Measurements from ENCODE around the gene SSTR4. TPM values are rescaled to one million over a fixed set of nuclear protein-coding genes. Genes with fewer than 3 reads are reported as not detected.

SSTR4 gene
- total RNA-seq, 1 donor from 2014 or later, result not detected

GRCh38 chr20:23065266-23066201, 30.4 kb downstream of the SSTR4 start:
- peaks cover 13% of the 10 kb centered on the region for H3K27me3 Mint-ChIP-seq (ENCODE audit: low read depth)
- no peak overlapping the region for H3K4me3 Mint-ChIP-seq (ENCODE audit: low read depth)
- no peaks in the 10 kb centered on the region for H3K36me3 Mint-ChIP-seq (ENCODE audit: low read depth)
- intact Hi-C loops (cut with micrococcal nuclease), result no loop called here
- H3K9me3 Mint-ChIP-seq, result no peaks in the 10 kb centered on the region
- no peak overlapping the region for H3K27ac Mint-ChIP-seq
- no peaks in the 10 kb centered on the region for H3K4me1 Mint-ChIP-seq (ENCODE audit: low read depth)
- DNase-seq (ENCODE audit: low spot score), result no peak

GRCh38 chr20:23066772-23067171, 31.7 kb downstream of the SSTR4 start:
- no peak for DNase-seq (ENCODE audit: low spot score)
- Mint-ChIP-seq H3K9me3 (no peaks in the 10 kb centered on the region), H3K4me1 (ENCODE audit: low read depth) (no peaks in the 10 kb centered on the region), H3K27ac (no peak overlapping the region), H3K36me3 (ENCODE audit: low read depth) (no peaks in the 10 kb centered on the region), H3K27me3 (ENCODE audit: low read depth) (peaks cover 11% of the 10 kb centered on the region), H3K4me3 (ENCODE audit: low read depth) (no peak overlapping the region)
- intact Hi-C loops (cut with micrococcal nuclease), result no loop called here

- no peak overlapping the region for H3K27ac Mint-ChIP-seq
- H3K36me3 Mint-ChIP-seq (ENCODE audit: low read depth), result no peaks in the 10 kb centered on the region
- intact Hi-C loops (cut with micrococcal nuclease), result no loop called here
- DNase-seq (ENCODE audit: low spot score), result no peak
- H3K9me3 Mint-ChIP-seq, result no peaks in the 10 kb centered on the region
- peaks cover 9% of the 10 kb centered on the region for H3K27me3 Mint-ChIP-seq (ENCODE audit: low read depth)
- H3K4me1 Mint-ChIP-seq (ENCODE audit: low read depth), result no peaks in the 10 kb centered on the region
- H3K4me3 Mint-ChIP-seq (ENCODE audit: low read depth), result no peak overlapping the region
Observed at GRCh38 chr20:23068283-23068682, 33.2 kb downstream of the SSTR4 start.

GRCh38 chr20:23069108-23069507, 34.0 kb downstream of the SSTR4 start:
- no peak for DNase-seq (ENCODE audit: low spot score)
- Mint-ChIP-seq H3K9me3 (no peaks in the 10 kb centered on the region), H3K27ac (no peak overlapping the region), H3K4me1 (ENCODE audit: low read depth) (no peaks in the 10 kb centered on the region), H3K4me3 (ENCODE audit: low read depth) (no peak overlapping the region), H3K27me3 (ENCODE audit: low read depth) (peaks cover 7% of the 10 kb centered on the region), H3K36me3 (ENCODE audit: low read depth) (no peaks in the 10 kb centered on the region)
- intact Hi-C loops (cut with micrococcal nuclease), result no loop called here

- no peaks in the 10 kb centered on the region for H3K9me3 Mint-ChIP-seq
- intact Hi-C loops (cut with micrococcal nuclease), result no loop called here
- no peak overlapping the region for H3K27ac Mint-ChIP-seq
- H3K4me1 Mint-ChIP-seq (ENCODE audit: low read depth), result no peaks in the 10 kb centered on the region
- no peaks in the 10 kb centered on the region for H3K36me3 Mint-ChIP-seq (ENCODE audit: low read depth)
- H3K4me3 Mint-ChIP-seq (ENCODE audit: low read depth), result no peak overlapping the region
- no peak for DNase-seq (ENCODE audit: low spot score)
- H3K27me3 Mint-ChIP-seq (ENCODE audit: low read depth), result no peaks in the 10 kb centered on the region
Observed at GRCh38 chr20:23071398-23071797, 36.3 kb downstream of the SSTR4 start.

GRCh38 chr20:23071996-23072395, 36.9 kb downstream of the SSTR4 start:
- intact Hi-C loops (cut with micrococcal nuclease), result no loop called here
- Mint-ChIP-seq H3K4me1 (ENCODE audit: low read depth) (no peaks in the 10 kb centered on the region), H3K9me3 (no peaks in the 10 kb centered on the region), H3K27ac (no peak overlapping the region), H3K36me3 (ENCODE audit: low read depth) (no peaks in the 10 kb centered on the region), H3K27me3 (ENCODE audit: low read depth) (no peaks in the 10 kb centered on the region), H3K4me3 (ENCODE audit: low read depth) (no peak overlapping the region)
- DNase-seq (ENCODE audit: low spot score), result no peak

- no peak for DNase-seq (ENCODE audit: low spot score)
- H3K27me3 Mint-ChIP-seq (ENCODE audit: low read depth), result peaks cover 3% of the 10 kb centered on the region
- no peak overlapping the region for H3K4me3 Mint-ChIP-seq (ENCODE audit: low read depth)
- no peaks in the 10 kb centered on the region for H3K4me1 Mint-ChIP-seq (ENCODE audit: low read depth)
- H3K36me3 Mint-ChIP-seq (ENCODE audit: low read depth), result no peaks in the 10 kb centered on the region
- H3K27ac Mint-ChIP-seq, result no peak overlapping the region
- intact Hi-C loops (cut with micrococcal nuclease), result no loop called here
- no peaks in the 10 kb centered on the region for H3K9me3 Mint-ChIP-seq
Observed at GRCh38 chr20:23072892-23073586, 37.9 kb downstream of the SSTR4 start.

GRCh38 chr20:23074052-23074451, 38.9 kb downstream of the SSTR4 start:
- H3K27me3 Mint-ChIP-seq (ENCODE audit: low read depth), result peaks cover 7% of the 10 kb centered on the region
- no peaks in the 10 kb centered on the region for H3K4me1 Mint-ChIP-seq (ENCODE audit: low read depth)
- H3K36me3 Mint-ChIP-seq (ENCODE audit: low read depth), result no peaks in the 10 kb centered on the region

GRCh38 chr20:23077277-23077676, 42.2 kb downstream of the SSTR4 start:
- intact Hi-C loops (cut with micrococcal nuclease), result no loop called here

More at GRCh38 chr20:23074052-23074451, 38.9 kb downstream of the SSTR4 start:
- no peak for DNase-seq (ENCODE audit: low spot score)
- no peak overlapping the region for H3K27ac Mint-ChIP-seq
- intact Hi-C loops (cut with micrococcal nuclease), result no loop called here
- H3K4me3 Mint-ChIP-seq (ENCODE audit: low read depth), result no peak overlapping the region
- no peaks in the 10 kb centered on the region for H3K9me3 Mint-ChIP-seq

GRCh38 chr20:23078351-23079015, 43.4 kb downstream of the SSTR4 start:
- no peak for DNase-seq (ENCODE audit: low spot score)
- no peaks in the 10 kb centered on the region for H3K36me3 Mint-ChIP-seq (ENCODE audit: low read depth)
- peaks cover 13% of the 10 kb centered on the region for H3K27me3 Mint-ChIP-seq (ENCODE audit: low read depth)
- intact Hi-C loops (cut with micrococcal nuclease), result no loop called here
- H3K4me3 Mint-ChIP-seq (ENCODE audit: low read depth), result no peak overlapping the region
- peaks cover 7% of the 10 kb centered on the region for H3K4me1 Mint-ChIP-seq (ENCODE audit: low read depth)
- H3K9me3 Mint-ChIP-seq, result no peaks in the 10 kb centered on the region
- H3K27ac Mint-ChIP-seq, result no peak overlapping the region

More at GRCh38 chr20:23077277-23077676, 42.2 kb downstream of the SSTR4 start:
- DNase-seq (ENCODE audit: low spot score), result no peak
- Mint-ChIP-seq H3K36me3 (ENCODE audit: low read depth) (no peaks in the 10 kb centered on the region), H3K27me3 (ENCODE audit: low read depth) (peaks cover 13% of the 10 kb centered on the region), H3K9me3 (no peaks in the 10 kb centered on the region), H3K27ac (no peak overlapping the region), H3K4me3 (ENCODE audit: low read depth) (no peak overlapping the region), H3K4me1 (ENCODE audit: low read depth) (peaks cover under 1% of the 10 kb centered on the region)

- no peak overlapping the region for H3K27ac Mint-ChIP-seq
- no peak overlapping the region for H3K4me3 Mint-ChIP-seq (ENCODE audit: low read depth)
- peaks cover 9% of the 10 kb centered on the region for H3K4me1 Mint-ChIP-seq (ENCODE audit: low read depth)
- no peaks in the 10 kb centered on the region for H3K9me3 Mint-ChIP-seq
- no peaks in the 10 kb centered on the region for H3K36me3 Mint-ChIP-seq (ENCODE audit: low read depth)
- peaks cover 13% of the 10 kb centered on the region for H3K27me3 Mint-ChIP-seq (ENCODE audit: low read depth)
- intact Hi-C loops (cut with micrococcal nuclease), result no loop called here
- no peak for DNase-seq (ENCODE audit: low spot score)
Observed at GRCh38 chr20:23079016-23079351, 43.9 kb downstream of the SSTR4 start.

- H3K27me3 Mint-ChIP-seq (ENCODE audit: low read depth), result peaks cover 13% of the 10 kb centered on the region
- H3K36me3 Mint-ChIP-seq (ENCODE audit: low read depth), result no peaks in the 10 kb centered on the region
- DNase-seq (ENCODE audit: low spot score), result no peak
- peaks cover 9% of the 10 kb centered on the region for H3K4me1 Mint-ChIP-seq (ENCODE audit: low read depth)
- H3K27ac Mint-ChIP-seq, result no peak overlapping the region
- no peak overlapping the region for H3K4me3 Mint-ChIP-seq (ENCODE audit: low read depth)
- intact Hi-C loops (cut with micrococcal nuclease), result no loop called here
- H3K9me3 Mint-ChIP-seq, result no peaks in the 10 kb centered on the region
Observed at GRCh38 chr20:23079926-23080325, 44.8 kb downstream of the SSTR4 start.

GRCh38 chr20:23080521-23080920, 45.4 kb downstream of the SSTR4 start:
- Mint-ChIP-seq H3K9me3 (no peaks in the 10 kb centered on the region), H3K4me3 (ENCODE audit: low read depth) (no peak overlapping the region), H3K27me3 (ENCODE audit: low read depth) (peaks cover 13% of the 10 kb centered on the region), H3K27ac (no peak overlapping the region), H3K36me3 (ENCODE audit: low read depth) (no peaks in the 10 kb centered on the region), H3K4me1 (ENCODE audit: low read depth) (peaks cover 9% of the 10 kb centered on the region)
- intact Hi-C loops (cut with micrococcal nuclease), result no loop called here
- DNase-seq (ENCODE audit: low spot score), result no peak

All from activated T-helper 2 cell treated with anti-CD3 and anti-CD28 coated beads, Interferon-gamma antibody, Interleukin-2, Interleukin-4, amounts not matched to agents 10 μg/mL and 5 μg/mL and 100 μg/mL, durations not matched to agents 14 hours and 24 hours and 36 hours (primary cell).